Fibroblast of lung (primary cell): Measurements from ENCODE around the gene CHD3. TPM values are rescaled to one million over a fixed set of nuclear protein-coding genes. Genes with fewer than 3 reads are reported as not detected.

Experiments
- DNase-seq, 2 donors: peaks; one replicate each; pipeline versions ENCODE4 v3.0.0 to v3.0.0-alpha.2; 2010; ENCODE audit warnings: low read depth in 2 of 2
- H2AFZ ChIP-seq: 2 replicates; pipeline ENCODE4 v1.5.1; 2012; ENCODE audit warnings: low read length, control low read depth, inconsistent platforms
- H3K27ac ChIP-seq: 2 replicates; pipeline ENCODE4 v1.5.1; 2011; ENCODE audit warnings: low read length, control low read depth; ENCODE audit not compliant: insufficient read depth
- H3K27me3 ChIP-seq: 2 replicates; pipeline ENCODE4 v1.5.1; 2011; ENCODE audit warnings: mild to moderate bottlenecking, low read length; ENCODE audit not compliant: control insufficient read depth, insufficient read depth
- H3K36me3 ChIP-seq: 2 replicates; pipeline ENCODE4 v1.5.1; 2011; ENCODE audit warnings: low read length; ENCODE audit not compliant: control insufficient read depth, insufficient read depth
- H3K4me1 ChIP-seq: 2 replicates; pipeline ENCODE4 v1.5.1; 2011; ENCODE audit warnings: low read length; ENCODE audit not compliant: control insufficient read depth, insufficient read depth; ENCODE audit errors: extremely low read depth
- H3K4me2 ChIP-seq: 2 replicates; pipeline ENCODE4 v1.5.1; 2011; ENCODE audit warnings: low read length, control low read depth; ENCODE audit not compliant: insufficient read depth; ENCODE audit errors: extremely low read depth
- H3K4me3 ChIP-seq, 4 experiments: fragments of 200-600 bp in 1 of 4; sonication (generic) in 1 of 4; replicated peaks in 1 of 4; 2 replicates each; pipeline ENCODE4 v1.5.1; 2011 to 2016; ENCODE audit warnings: low read length in 4 of 4, low read depth in 3 of 4, mild to moderate bottlenecking in 3 of 4, control low read depth in 2 of 4, inconsistent platforms in 1 of 4, mixed read lengths in 1 of 4; ENCODE audit not compliant: insufficient read depth in 1 of 4; ENCODE audit errors: control extremely low read depth in 1 of 4
- H3K79me2 ChIP-seq: 2 replicates; pipeline ENCODE4 v1.5.1; 2012; ENCODE audit warnings: mild to moderate bottlenecking, low read length, inconsistent platforms; ENCODE audit not compliant: control insufficient read depth, insufficient read depth
- H3K9ac ChIP-seq: 2 replicates; pipeline ENCODE4 v1.5.1; 2011; ENCODE audit warnings: mild to moderate bottlenecking, low read length, control low read depth; ENCODE audit not compliant: insufficient read depth
- H3K9me3 ChIP-seq: 2 replicates; pipeline ENCODE4 v1.5.1; 2012; ENCODE audit warnings: low read depth, low read length; ENCODE audit not compliant: control insufficient read depth, insufficient read depth
- H4K20me1 ChIP-seq: 2 replicates; pipeline ENCODE4 v1.5.1; 2011; ENCODE audit warnings: low read length; ENCODE audit not compliant: control insufficient read depth, insufficient read depth; ENCODE audit errors: extremely low read depth
- EZH2 ChIP-seq: IDR thresholded peaks from 2 replicates; pipeline ENCODE4 v1.5.1; 2012; ENCODE audit warnings: low read length, control low read depth, mild to moderate bottlenecking; ENCODE audit errors: missing control alignments
- polyA plus RNA-seq, 2 donors: library from polyadenylated mRNA; depleted of rRNA in 1 of 2; stranded (reverse) in 1 of 2; unstranded in 1 of 2; fragments of >200 nt; gene quantifications; 2 replicates each; pipeline ENCODE4 v1.2.1, GENCODE V29; 2011 to 2012; ENCODE audit warnings: missing spikeins in 1 of 2
- total RNA-seq: library from RNA; depleted of rRNA; stranded (reverse); fragments of >200 nt; gene quantifications from 2 replicates; pipeline ENCODE4 v1.2.1, GENCODE V29; 2014
- TF ChIP-seq, protein P1 (sequence below), 2 donors: IDR thresholded peaks in 1 of 2; conservative IDR thresholded peaks in 1 of 2; 1 replicate in 1 of 2; 2 replicates in 1 of 2; pipeline ENCODE4 v1.5.1; 2011 to 2012; ENCODE audit warnings: low read length in 2 of 2, control low read depth in 1 of 2, inconsistent platforms in 1 of 2, low read depth in 1 of 2, mild to moderate bottlenecking in 1 of 2

Gene CHD3
- total and polyA plus RNA-seq, 2 donors (not counting 1 experiment from before 2014, with no cell fraction given) = 23.8 to 165 TPM

DNA sequence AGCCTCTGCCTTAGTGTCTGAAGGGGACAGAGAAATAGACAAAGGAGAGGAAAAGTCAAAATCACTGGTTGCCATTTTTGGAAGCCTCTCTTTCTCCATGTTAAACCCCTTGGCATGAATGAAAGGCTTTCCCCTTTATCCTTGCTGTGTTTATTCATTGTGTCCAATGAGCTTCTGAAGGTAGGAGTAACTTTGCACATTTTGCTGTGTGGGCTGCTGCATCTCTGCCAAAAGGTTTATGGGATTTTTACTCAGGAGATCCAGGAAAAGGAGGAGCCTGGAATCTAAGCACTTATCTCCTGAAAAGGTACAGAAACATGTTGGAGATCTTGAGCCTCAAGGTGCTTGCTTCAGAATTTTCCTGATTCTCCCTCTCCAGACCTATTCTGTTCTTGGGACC lies 47.3 kb downstream of the CHD3 start:
- peaks cover 12% of the 10 kb centered on the region for H3K36me3 ChIP-seq
- H3K9me3 ChIP-seq = no peaks in the 10 kb centered on the region
- no peaks in the 10 kb centered on the region for H4K20me1 ChIP-seq
- no peak overlapping the region for H3K9ac ChIP-seq
- H3K27me3 ChIP-seq = no peaks in the 10 kb centered on the region
- H2AFZ ChIP-seq = no peak overlapping the region
- H3K4me1 ChIP-seq = no peaks in the 10 kb centered on the region
- DNase-seq = no peak
- H3K27ac ChIP-seq = no peak overlapping the region
- H3K4me3 ChIP-seq = no peak overlapping the region
- TF ChIP-seq, protein P1, sequence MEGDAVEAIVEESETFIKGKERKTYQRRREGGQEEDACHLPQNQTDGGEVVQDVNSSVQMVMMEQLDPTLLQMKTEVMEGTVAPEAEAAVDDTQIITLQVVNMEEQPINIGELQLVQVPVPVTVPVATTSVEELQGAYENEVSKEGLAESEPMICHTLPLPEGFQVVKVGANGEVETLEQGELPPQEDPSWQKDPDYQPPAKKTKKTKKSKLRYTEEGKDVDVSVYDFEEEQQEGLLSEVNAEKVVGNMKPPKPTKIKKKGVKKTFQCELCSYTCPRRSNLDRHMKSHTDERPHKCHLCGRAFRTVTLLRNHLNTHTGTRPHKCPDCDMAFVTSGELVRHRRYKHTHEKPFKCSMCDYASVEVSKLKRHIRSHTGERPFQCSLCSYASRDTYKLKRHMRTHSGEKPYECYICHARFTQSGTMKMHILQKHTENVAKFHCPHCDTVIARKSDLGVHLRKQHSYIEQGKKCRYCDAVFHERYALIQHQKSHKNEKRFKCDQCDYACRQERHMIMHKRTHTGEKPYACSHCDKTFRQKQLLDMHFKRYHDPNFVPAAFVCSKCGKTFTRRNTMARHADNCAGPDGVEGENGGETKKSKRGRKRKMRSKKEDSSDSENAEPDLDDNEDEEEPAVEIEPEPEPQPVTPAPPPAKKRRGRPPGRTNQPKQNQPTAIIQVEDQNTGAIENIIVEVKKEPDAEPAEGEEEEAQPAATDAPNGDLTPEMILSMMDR (conservative IDR thresholded peaks at IDR 0.05 in 1 of 2, IDR thresholded peaks at IDR 0.05 in 1 of 2; ENCODE audit: low read depth in 1 of 2, low read length in 2 of 2) = no peak
- no peak for TF ChIP-seq EZH2
- peaks cover 32% of the 10 kb centered on the region for H3K79me2 ChIP-seq
- no peak overlapping the region for H3K4me2 ChIP-seq

DNA sequence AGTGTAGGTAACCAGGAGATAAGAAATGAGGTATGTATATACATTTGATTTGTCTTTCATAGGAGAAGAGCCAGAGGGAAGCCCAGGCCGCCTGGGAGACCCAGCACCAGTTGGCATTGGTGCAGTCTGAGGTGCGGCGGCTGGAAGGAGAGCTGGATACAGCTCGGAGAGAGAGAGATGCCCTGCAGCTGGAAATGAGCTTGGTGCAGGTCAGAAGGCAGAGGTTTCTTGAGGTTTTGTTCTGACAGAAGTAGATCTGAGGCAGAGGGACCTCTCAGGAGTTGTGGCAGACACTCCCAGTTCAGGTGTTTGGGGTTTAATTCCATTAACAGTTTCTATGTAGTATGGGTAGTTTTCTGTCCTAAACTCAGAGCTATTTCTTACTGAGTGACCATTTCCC lies 51.4 kb downstream of the CHD3 start:
- Histone ChIP-seq H3K79me2 (no peaks in the 10 kb centered on the region), H3K9me3 (no peaks in the 10 kb centered on the region), H3K9ac (no peak overlapping the region), H3K4me2 (no peak overlapping the region), H3K27ac (no peak overlapping the region), H3K4me3 (no peak overlapping the region), H3K27me3 (no peaks in the 10 kb centered on the region), H3K4me1 (no peaks in the 10 kb centered on the region), H2AFZ (no peak overlapping the region), H3K36me3 (peaks cover 25% of the 10 kb centered on the region), H4K20me1 (no peaks in the 10 kb centered on the region)
- no peak for DNase-seq
- TF ChIP-seq EZH2 = no peak
- TF ChIP-seq, protein P1 (conservative IDR thresholded peaks at IDR 0.05 in 1 of 2, IDR thresholded peaks at IDR 0.05 in 1 of 2; ENCODE audit: low read depth in 1 of 2, low read length in 2 of 2) = no peak

DNA sequence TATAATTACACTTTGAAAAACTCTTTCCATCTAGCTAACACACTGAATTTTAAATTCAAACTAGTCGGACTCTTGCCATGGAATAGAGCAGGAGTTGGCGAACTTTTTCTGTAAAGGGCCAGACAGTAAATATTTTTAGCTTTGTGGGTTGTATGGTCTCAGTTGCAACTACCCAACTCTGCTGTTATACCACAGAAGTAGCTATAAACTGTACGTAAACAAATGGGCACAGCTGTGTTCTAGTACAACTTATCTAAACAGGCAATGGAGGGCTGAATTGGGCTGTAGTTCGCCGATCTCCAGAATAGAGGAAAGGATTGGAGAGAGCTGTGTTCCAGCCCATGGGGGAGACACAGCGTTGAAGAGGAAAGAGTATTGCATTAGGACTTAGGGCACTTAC lies 52.2 kb downstream of the CHD3 start:
- Histone ChIP-seq H3K27me3 (no peaks in the 10 kb centered on the region), H4K20me1 (no peaks in the 10 kb centered on the region), H3K27ac (no peak overlapping the region), H3K9ac (no peak overlapping the region), H3K4me1 (no peaks in the 10 kb centered on the region), H3K79me2 (no peaks in the 10 kb centered on the region), H3K4me2 (no peak overlapping the region), H3K4me3 (no peak overlapping the region), H3K9me3 (no peaks in the 10 kb centered on the region), H2AFZ (no peak overlapping the region), H3K36me3 (peaks cover 25% of the 10 kb centered on the region)
- DNase-seq = no peak
- TF ChIP-seq, protein P1 (conservative IDR thresholded peaks at IDR 0.05 in 1 of 2, IDR thresholded peaks at IDR 0.05 in 1 of 2; ENCODE audit: low read depth in 1 of 2, low read length in 2 of 2) = no peak
- TF ChIP-seq EZH2 = no peak
